Stimulated activated naive B cell treated with anti-CD40 and anti-IgM and Interleukin-4, amounts not matched to agents 10 μg/mL and 1 μg/mL and 100 μg/mL, for 72 hours (primary cell): Measurements from ENCODE around the gene PKD1.

ENCODE experiments used
- ATAC-seq, 2 donors: fragments of 150-1000 bp; cut with Tn5 transposase; replicated peaks; 2 replicates each; pipeline ENCODE4 v1.10.0; 2021; ENCODE audit warnings: moderate library complexity in 1 of 2
- DNase-seq: peaks from one replicate; pipeline ENCODE4 v3.0.0; 2021
- H3K27ac Mint-ChIP-seq: one replicate; pipeline ENCODE4 v1.8.0; 2022; ENCODE audit warnings: mild to moderate bottlenecking, mixed read lengths
- H3K27me3 Mint-ChIP-seq, 2 donors: one replicate each; pipeline ENCODE4 v1.8.0; 2022; ENCODE audit warnings: mixed read lengths in 2 of 2
- H3K36me3 Mint-ChIP-seq, 2 donors: one replicate each; pipeline ENCODE4 v1.8.0; 2022; ENCODE audit warnings: mixed read lengths in 2 of 2, mild to moderate bottlenecking in 1 of 2
- H3K4me1 Mint-ChIP-seq, 2 donors: one replicate each; pipeline ENCODE4 v1.8.0; 2022; ENCODE audit warnings: mixed read lengths in 2 of 2, mild to moderate bottlenecking in 1 of 2
- H3K4me3 Mint-ChIP-seq, 2 donors: one replicate each; pipeline ENCODE4 v1.8.0; 2022; ENCODE audit warnings: mild to moderate bottlenecking in 2 of 2, mixed read lengths in 2 of 2, moderate library complexity in 1 of 2
- H3K9me3 Mint-ChIP-seq, 2 donors: one replicate each; pipeline ENCODE4 v1.8.0; 2022; ENCODE audit warnings: mixed read lengths in 2 of 2, mild to moderate bottlenecking in 1 of 2

The PKD1 gene

GRCh38 chr16:2053897-2054296, 81.8 kb downstream of the PKD1 start:
- Mint-ChIP-seq H3K27me3 (no peaks in the 10 kb centered on the region), H3K36me3 (peaks cover 33 to 44% of the 10 kb centered on the region in 2 donors), H3K4me1 (peaks cover 1 to 3% of the 10 kb centered on the region in 2 donors), H3K27ac (peak overlapping the region; percentile 56), H3K4me3 (no peak overlapping the region), H3K9me3 (no peaks in the 10 kb centered on the region)
- DNase-seq (no peak), ATAC-seq (no peak)

DNA sequence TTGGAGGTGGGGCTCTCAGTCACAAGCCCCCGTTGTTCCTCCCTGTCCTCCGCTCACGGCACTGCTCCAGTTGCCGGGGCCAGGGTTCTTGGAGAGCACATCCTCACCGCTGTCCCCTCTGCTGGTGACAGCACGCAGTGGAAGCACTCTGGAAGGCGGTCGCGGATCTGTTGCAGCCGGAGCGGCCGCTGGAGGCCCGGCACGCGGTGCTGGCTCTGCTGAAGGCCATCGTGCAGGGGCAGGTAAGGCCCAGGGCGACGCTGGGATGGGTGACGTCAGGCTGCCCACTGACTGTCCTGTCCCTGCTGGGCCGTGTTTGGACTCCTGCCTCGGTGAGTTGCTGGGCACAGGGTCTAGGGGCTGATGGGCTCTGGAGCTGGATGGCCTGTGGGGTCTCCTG, 82.5 kb downstream of the PKD1 start:
- Mint-ChIP-seq H3K4me1 (peaks cover 8% of the 10 kb centered on the region in 2 donors), H3K27ac (no peak overlapping the region), H3K4me3 (no peak overlapping the region), H3K36me3 (peaks cover 28 to 38% of the 10 kb centered on the region in 2 donors), H3K9me3 (no peaks in the 10 kb centered on the region), H3K27me3 (no peaks in the 10 kb centered on the region)
- DNase-seq (no peak), ATAC-seq (no peak)

DNA sequence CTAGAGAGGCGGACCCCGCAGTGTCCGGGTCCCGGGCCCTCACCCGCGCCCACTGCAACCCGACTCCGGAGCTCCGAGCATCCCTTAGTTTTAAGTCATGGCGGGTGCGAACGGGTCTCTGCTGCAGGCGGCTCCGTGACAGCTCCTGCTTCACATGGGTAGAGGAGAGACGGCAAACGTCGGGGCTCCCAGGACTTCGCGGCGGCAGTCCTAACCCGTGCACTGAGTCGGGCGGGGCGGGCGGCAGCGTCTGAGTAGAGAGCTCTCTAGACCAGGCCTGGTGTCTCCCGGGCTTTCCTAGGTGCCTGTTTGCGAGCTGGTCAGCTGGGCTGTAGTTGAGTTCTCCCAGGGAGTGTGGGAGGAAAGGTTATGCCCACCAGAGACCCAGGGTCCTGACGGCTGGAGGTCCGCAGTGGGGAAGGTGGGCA, 87.6 kb downstream of the PKD1 start:
- H3K27ac Mint-ChIP-seq = peak overlapping the region; percentile 85
- DNase-seq (no peak), ATAC-seq (peak; percentile 22 to 27)
- H3K36me3 Mint-ChIP-seq = peaks cover 14 to 21% of the 10 kb centered on the region in 2 donors
- no peaks in the 10 kb centered on the region for H3K9me3 Mint-ChIP-seq
- H3K27me3 Mint-ChIP-seq = no peaks in the 10 kb centered on the region
- peak overlapping the region; percentile 93 to 95 for H3K4me3 Mint-ChIP-seq
- H3K4me1 Mint-ChIP-seq = peaks cover 21 to 36% of the 10 kb centered on the region in 2 donors

- no peaks in the 10 kb centered on the region for H3K9me3 Mint-ChIP-seq
- peaks cover 13 to 20% of the 10 kb centered on the region in 2 donors for H3K36me3 Mint-ChIP-seq
Measured at GRCh38 chr16:2047330-2048115, 88.2 kb downstream of the PKD1 start, which contains the start of the genes NTHL1 and TSC2. TSS of gene NTHL1 (minus strand) at chr16:2047834. CDS start at chr16:2047823, 11 bp downstream. TSS of gene TSC2 (plus strand) at chr16:2047985. CDS start at chr16:2048616, 631 bp downstream.

GRCh38 chr16:2046893-2047329, 88.8 kb downstream of the PKD1 start:
- H3K27me3 Mint-ChIP-seq = no peaks in the 10 kb centered on the region
- DNase-seq (no peak), ATAC-seq (peak in 1 of 2 donors; percentile 0)
- H3K4me1 Mint-ChIP-seq = peaks cover 24 to 38% of the 10 kb centered on the region in 2 donors
- H3K27ac Mint-ChIP-seq = peak overlapping the region; percentile 89
- no peaks in the 10 kb centered on the region for H3K9me3 Mint-ChIP-seq
- H3K4me3 Mint-ChIP-seq = peak overlapping the region; percentile 93 to 95
- H3K36me3 Mint-ChIP-seq = peaks cover 9 to 18% of the 10 kb centered on the region in 2 donors

More at GRCh38 chr16:2047330-2048115, 88.2 kb downstream of the PKD1 start, which contains the start of the genes NTHL1 and TSC2:
- DNase-seq (peak; percentile 96), ATAC-seq (peak; percentile 96 to 98)
- H3K27me3 Mint-ChIP-seq = no peaks in the 10 kb centered on the region
- H3K27ac Mint-ChIP-seq = peak within 1 kb of the TSS; percentile 89
- peaks cover 24 to 38% of the 10 kb centered on the region in 2 donors for H3K4me1 Mint-ChIP-seq
- peak within 1 kb of the TSS; percentile 93 to 95 for H3K4me3 Mint-ChIP-seq

DNA sequence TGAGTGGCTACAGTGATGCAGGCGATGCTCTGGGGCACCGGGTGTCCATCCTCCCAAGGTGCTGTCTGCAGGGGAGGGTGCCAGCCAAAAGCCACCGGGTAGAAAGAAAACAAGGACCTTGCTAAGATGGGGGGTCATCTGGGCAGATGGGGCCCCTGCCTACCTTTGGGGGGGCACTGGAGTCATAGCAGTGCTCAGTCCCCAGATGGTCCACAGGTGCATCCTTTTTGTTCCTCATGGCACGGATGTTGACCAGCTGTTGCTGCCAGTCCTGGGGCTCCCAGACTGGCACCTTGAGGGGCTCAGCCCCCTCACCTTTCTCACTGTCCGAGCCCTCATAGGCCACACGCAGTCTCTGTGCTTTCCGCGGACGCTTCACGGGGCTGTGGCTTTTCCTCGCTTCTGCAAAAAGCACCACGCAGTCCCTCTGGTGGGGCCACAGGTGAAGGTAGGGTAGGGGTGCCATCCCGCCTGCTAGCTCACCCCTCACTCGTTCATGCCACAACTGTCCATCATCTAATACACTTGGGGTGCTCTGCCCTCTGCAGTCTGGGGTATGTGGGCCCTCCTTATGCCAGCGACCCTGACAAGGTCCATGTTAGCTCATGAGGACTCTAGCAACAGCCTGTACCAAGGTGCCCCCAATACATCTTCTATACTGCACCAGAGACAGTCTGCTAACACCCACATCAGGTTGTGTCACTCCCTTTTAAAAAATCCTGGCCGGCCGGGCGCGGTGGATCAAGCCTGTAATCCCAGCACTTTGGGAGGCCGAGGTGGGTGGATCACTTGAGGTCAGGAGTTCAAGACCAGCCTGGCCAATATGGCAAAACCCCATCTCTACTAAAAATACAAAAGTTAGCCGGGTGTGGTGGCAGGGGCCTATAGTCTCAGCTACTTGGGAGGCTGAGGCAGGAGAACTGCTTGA, 89.5 kb downstream of the PKD1 start:
- Mint-ChIP-seq H3K27me3 (no peaks in the 10 kb centered on the region), H3K4me1 (peaks cover 24 to 38% of the 10 kb centered on the region in 2 donors), H3K36me3 (peaks cover 6 to 13% of the 10 kb centered on the region in 2 donors), H3K4me3 (peak overlapping the region; percentile 93 to 95), H3K27ac (no peak overlapping the region), H3K9me3 (no peaks in the 10 kb centered on the region)
- ATAC-seq = no peak
- no peak for DNase-seq

GRCh38 chr16:2044541-2044940, 91.2 kb downstream of the PKD1 start:
- peaks cover 24 to 38% of the 10 kb centered on the region in 2 donors for H3K4me1 Mint-ChIP-seq

DNA sequence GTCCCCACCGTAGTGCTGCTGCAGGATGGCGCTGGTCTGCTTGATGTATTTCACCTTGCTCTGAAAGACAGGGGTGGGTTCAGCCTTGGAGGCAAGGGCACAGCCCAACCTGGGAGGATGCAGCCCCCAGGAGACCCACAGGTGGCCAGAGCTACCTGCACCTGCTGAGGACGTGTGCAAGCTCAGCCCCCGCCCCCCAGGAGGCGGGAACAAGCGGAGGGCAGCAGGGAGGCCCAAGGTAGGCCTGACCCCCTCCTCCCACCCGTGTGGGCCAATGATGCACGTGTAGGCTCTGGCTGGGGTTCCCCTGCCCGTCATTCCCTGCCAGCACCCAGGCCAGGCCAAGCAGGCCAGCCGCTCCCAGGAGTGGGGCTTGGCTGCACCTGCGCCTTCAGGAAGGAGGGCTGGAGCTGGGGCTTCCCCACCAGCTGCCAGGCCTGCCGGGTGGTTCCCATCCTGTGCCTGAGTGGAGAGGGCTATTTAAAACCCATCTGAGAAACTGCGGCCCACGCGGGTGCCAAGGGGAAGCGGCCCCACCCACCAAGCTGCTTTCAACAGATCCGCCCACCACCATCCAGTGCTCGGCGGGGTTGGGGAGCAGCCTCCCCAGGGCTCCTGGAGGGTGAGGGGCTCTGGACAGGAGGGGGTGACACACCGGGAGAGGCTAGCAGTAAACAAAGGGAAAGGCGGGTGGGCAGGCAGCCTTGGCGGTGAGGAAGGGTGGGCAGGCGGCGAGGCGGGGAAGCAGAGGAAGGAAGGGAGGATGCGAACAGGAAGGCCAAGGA, 91.8 kb downstream of the PKD1 start:
- Mint-ChIP-seq H3K27me3 (no peaks in the 10 kb centered on the region), H3K4me1 (peaks cover 23 to 37% of the 10 kb centered on the region in 2 donors), H3K4me3 (peak overlapping the region; percentile 6 to 22), H3K36me3 (peaks cover 4 to 8% of the 10 kb centered on the region in 2 donors), H3K9me3 (no peaks in the 10 kb centered on the region), H3K27ac (peak overlapping the region; percentile 47)
- ATAC-seq = peak in 1 of 2 donors; percentile 9
- peak; percentile 35 for DNase-seq

More at GRCh38 chr16:2044541-2044940, 91.2 kb downstream of the PKD1 start:
- Mint-ChIP-seq H3K27me3 (no peaks in the 10 kb centered on the region), H3K9me3 (no peaks in the 10 kb centered on the region), H3K4me3 (no peak overlapping the region), H3K27ac (no peak overlapping the region), H3K36me3 (peaks cover 4 to 8% of the 10 kb centered on the region in 2 donors)
- DNase-seq = no peak
- ATAC-seq = no peak

GRCh38 chr16:2042986-2043666, 92.6 kb downstream of the PKD1 start:
- no peak for ATAC-seq
- no peak for DNase-seq
- Mint-ChIP-seq H3K27me3 (no peaks in the 10 kb centered on the region), H3K9me3 (no peaks in the 10 kb centered on the region), H3K27ac (peak overlapping the region; percentile 43), H3K4me3 (no peak overlapping the region), H3K36me3 (peaks cover 4 to 8% of the 10 kb centered on the region in 2 donors), H3K4me1 (peaks cover 18 to 29% of the 10 kb centered on the region in 2 donors)

- Mint-ChIP-seq H3K4me1 (peaks cover 18 to 27% of the 10 kb centered on the region in 2 donors), H3K36me3 (peaks cover 4 to 8% of the 10 kb centered on the region in 2 donors), H3K9me3 (no peaks in the 10 kb centered on the region), H3K27ac (no peak overlapping the region), H3K27me3 (no peaks in the 10 kb centered on the region), H3K4me3 (no peak overlapping the region)
- ATAC-seq (no peak), DNase-seq (no peak)
Measured at GRCh38 chr16:2042171-2042985, 93.3 kb downstream of the PKD1 start.

DNA sequence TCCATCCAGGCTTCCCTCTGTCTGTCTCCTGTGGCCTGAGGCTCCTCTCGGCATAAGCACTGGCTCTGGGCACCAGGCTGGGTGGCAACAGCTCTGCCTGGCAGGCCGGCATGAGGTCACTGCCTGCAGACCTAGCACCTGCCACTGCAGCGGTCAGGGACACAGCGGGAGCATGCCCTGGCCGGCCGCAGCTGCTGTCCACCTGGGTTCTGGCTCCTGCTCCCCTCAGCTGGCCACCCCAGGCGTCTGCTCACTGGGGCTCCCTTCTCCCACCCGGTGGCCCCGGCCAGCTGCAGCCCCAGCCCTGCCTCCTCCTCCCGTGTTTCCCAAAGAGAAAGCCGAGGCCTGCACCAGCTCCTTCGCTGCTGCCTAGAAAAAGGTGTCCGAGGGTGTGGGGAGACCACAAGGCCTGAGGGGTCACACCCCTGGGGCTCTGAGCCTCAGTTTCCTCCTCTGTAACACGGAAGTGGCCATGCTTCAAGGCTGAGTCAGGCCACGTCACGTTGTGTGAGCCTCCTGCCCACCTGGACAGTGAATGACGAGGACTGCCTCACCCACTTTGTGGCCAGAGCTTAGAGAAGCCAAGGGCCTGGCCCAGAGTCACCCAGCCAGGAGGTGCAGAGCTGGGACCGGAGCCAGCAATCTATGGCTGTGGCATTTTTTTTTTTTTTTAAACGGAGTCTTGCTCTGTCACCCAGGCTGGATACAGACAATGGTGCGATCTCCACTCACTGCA, 94.7 kb downstream of the PKD1 start:
- H3K9me3 Mint-ChIP-seq = no peaks in the 10 kb centered on the region
- H3K4me1 Mint-ChIP-seq = peaks cover 11 to 14% of the 10 kb centered on the region in 2 donors
- no peak for DNase-seq
- peaks cover 4 to 8% of the 10 kb centered on the region in 2 donors for H3K36me3 Mint-ChIP-seq
- H3K4me3 Mint-ChIP-seq = no peak overlapping the region
- no peak overlapping the region for H3K27ac Mint-ChIP-seq
- ATAC-seq = no peak
- peaks cover 0 to 6% of the 10 kb centered on the region in 2 donors for H3K27me3 Mint-ChIP-seq
